ENCODE results near the gene GNB1L.

The GNB1L gene

DNA sequence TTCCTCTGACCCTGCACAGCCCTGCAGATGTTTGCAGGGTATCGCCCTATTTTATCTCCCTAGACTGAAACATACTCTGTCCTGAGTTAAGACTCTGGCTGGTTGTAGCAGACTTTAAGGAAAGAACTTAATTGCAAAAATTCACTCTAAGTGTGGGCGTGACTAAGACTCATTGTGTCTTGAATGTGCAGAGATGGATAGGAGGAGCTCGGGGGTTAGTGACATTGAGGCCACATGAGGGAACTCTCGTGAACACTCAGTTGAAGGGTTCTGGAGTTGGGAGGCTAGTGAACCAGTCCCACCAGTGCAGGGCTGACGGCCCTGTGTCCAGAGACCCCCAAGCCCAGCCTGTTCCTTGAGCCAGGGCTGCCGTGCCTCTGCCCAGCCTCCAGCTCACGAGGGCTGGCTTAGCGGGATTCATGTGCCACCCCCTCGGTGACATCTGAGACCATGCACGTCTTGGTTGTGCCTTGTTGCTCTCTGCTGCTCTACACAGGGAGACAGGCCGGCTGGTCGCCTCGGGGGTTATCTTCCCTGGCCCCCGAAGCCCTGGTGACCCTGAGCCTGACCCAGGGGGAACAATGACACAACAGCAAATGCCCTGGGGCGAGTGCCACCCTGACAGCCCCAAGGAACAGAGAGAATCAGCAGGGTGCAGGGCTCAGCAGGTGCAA, 105.5 kb downstream of the GNB1L start:
- no peak for DNase-seq
- intact Hi-C loops (cut with DNase I), result no loop called here

DNA sequence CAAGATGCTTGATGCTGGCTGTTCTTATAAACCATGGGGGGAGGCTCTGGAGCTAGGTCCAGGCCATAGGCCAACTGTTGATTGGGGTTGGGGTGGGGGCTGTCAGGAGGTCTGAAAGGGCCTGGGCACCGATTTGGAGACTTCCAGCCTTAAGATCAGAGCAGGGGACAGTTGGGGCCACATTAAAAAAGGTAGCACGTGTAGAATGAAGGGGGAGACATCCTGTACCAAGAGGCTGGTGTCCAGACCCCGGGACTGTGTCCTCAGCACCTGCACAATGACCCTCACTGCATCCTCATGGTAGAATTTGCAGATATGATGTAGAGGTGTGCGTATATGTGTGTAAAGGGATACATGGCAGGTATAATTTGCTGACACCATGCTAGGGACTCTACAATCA, 106.5 kb downstream of the GNB1L start:
- no peak for DNase-seq
- intact Hi-C loops (cut with DNase I), result no loop called here

DNA sequence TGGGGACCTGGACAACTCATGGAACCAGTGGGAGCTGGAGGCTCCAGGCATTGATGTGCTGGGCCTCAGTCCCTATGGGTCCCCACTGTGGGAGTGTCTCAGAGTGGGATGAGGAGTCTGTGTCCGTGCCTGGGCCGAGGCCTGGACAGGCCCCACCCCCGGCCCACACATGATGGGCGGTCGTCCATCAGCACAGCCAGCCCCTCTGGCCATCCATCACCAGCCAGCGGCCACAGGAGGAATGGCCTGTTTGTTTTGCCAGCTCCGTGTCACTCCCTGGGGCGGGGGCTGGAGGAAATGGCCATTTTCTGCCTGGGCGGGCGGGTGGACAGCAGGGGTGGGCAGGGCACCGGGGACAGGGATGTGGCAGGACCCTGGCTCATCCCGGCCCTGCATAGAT, 107.1 kb downstream of the GNB1L start:
- intact Hi-C loops (cut with DNase I), result no loop called here
- no peak for DNase-seq

DNA sequence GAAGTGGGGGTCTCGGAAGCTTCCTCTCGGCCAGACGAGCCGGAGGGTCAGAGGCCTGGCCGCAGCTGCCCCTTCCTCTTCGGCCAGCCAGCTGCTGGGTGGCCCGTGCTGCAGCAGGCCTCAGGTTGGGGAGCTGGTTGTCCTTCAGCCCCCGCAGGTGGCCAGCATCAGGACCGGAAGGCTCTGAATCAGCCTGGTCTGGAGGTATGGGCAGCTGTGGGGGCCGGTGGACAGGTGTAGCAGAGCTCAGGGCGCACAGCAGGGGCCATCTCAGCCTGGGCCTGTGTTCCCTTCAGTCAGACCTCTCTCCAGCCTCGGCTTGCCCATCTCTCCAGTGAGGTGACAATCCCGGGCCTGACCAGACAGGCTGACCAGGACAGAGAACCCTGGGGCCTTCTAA, 107.9 kb downstream of the GNB1L start:
- intact Hi-C loops (cut with DNase I), result no loop called here
- no peak for DNase-seq

DNA sequence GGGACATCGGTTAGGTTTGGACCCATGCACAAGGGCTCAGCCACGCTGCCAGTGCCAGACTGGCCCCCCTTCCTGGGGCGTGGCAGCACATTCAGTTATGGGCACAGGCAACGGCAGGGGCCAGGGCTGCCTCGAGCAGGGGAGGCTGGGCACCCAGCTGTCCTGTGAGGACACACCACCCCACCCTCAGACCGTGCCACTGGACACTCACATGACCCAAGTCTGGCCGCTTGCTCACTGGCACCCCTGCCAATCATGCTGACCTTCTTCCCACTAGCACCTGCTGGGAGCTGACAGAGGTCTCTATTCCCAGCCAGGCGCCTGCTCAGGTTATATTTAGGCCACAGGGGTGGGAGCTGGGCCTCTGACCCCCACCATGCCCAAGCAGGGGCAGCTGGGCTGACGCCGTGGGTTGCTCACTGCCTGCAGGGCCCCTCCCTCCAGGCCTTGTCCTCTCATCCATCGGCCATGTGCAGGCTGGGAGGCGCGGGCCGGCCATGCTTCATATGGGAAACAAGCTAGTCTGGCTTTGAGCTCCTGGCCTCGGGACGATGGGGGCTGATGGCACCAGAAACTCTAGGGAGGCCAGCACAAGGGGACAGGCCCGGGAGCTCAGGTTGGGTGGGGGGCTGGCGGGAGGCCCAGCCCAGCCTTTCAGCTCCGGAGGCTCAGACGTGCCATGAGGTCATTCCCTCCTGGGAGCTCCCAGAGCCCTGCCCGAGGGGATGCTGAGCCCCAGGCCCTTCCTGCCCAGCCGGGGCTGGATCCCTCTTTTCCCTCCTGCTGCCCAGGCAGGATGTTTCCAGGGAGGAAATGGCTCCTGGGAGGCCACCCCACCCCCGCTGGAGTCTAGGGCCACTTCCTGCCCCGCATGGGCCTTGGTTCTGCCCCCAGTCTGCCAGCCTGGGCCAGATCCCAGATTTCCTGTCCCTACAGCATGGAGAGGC, 109.2 kb downstream of the GNB1L start:
- intact Hi-C loops (cut with DNase I), result no loop called here
- DNase-seq, result no peak

DNA sequence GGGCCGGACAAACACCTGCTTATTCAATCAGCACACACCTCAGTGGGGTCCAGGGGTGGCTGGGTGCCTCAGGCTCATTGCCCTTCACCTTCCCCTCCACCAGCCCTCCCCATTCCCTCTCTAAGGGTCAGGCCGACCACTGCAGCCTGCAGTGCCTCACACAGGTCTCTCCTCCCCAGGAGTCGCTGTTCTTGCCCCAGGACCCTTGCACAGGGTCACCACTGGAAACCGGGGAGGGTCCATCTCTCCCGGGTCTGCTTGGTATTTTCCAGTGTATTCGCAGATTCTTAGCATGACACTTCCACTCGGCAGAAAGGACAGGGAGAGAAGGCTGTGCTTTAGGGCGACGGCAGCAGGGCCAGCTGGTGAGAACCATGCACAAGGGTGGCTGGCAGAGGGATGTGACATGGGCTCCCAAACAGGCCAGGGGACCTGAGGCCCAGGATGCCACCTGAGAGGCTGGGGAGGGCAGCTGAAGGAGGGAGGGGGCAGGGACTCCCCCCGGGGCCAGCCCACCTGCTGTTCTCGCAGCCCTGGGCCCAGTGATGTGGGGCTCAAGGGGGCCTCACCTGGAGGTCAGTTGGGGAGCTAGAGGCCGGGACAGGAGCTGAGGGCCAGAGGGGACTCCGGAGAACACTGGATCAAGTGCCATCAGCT, 110.2 kb downstream of the GNB1L start:
- DNase-seq, result no peak
- intact Hi-C loops (cut with DNase I), result no loop called here

DNA sequence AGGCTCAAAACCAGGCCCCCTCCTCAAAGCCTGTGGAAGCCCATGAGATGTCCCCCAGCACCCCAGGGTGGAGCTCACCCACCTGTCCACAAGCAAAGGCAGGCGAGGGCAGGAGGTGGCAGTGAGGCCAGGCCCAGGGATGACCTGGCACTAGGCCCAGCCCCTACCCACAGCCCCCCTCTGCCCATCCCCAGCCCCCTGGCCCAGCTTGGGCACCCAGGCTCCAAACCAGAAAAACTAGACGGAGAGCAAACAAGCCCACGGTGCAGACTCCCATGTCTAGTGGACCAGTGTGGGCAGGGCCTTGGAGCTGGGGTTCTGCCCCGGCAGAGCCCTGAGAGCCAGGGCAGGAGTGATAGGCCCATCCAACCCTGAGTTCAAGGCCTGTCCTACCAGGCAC, 111.0 kb downstream of the GNB1L start:
- DNase-seq, result no peak
- intact Hi-C loops (cut with DNase I), result no loop called here

DNA sequence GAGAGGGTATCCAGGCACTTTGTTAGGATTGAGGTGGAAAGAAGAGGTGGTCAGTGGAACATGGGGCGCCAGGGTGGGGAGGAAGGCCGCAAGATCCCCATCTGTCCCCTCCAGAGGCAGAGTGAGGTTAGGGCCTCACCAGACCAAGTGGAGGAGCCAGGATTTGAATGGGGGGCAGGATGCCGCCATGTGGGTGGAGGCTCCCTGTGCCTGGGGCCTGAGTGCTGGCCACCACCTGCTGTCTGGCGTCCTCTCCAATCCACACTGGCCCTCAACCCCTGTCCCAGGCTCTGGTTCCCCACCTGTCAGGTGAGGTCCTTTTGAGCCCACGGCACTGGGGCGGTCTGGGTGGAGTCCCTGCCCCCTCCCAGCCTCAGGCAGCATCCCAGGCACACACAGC, 111.6 kb downstream of the GNB1L start:
- DNase-seq, result no peak
- intact Hi-C loops (cut with DNase I), result no loop called here

DNA sequence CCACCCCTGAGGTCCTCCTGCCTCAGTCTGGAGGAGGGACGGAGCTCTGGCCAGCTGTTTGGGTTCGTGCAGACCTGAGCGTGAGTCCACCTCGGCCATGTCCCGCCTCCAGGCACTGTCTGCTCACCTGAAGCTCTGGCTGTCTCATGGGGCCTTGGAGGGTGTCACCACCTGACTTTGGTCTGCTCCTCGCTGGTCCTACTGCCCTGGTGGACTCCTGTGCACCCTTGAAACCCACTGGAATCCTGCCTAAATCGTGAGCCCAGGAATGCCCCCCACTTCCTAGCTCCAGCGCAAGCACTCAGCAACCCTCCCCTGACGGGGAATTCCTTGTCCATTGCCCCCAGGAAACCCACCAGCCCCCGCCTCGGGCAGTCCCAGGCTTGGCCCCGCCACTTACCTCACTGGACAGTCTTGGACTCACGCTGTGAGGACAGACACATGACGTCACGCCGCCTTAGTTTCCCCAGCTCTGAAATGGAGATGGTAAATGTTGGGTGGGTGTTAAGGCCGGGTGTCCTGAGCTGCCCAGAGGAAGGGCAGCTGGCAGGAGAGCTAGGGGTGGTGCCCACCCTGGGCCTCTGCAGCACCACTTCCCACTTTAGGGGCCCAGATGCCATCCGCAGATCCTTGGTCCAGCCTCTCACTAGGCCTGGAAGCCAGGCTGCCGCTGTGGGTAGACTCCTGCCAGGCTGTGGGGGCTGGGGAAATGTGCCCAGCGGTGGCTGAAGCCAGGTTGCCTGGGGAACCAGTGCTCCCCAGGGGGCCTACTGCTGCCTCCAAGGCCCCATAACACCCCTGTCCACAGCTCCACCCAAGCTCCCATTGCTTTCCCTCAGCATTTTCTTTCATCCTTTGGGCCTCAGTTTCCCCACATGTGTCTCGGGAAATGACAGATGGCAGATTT, 112.3 kb downstream of the GNB1L start:
- no peak for DNase-seq
- intact Hi-C loops (cut with DNase I), result no loop called here

DNA sequence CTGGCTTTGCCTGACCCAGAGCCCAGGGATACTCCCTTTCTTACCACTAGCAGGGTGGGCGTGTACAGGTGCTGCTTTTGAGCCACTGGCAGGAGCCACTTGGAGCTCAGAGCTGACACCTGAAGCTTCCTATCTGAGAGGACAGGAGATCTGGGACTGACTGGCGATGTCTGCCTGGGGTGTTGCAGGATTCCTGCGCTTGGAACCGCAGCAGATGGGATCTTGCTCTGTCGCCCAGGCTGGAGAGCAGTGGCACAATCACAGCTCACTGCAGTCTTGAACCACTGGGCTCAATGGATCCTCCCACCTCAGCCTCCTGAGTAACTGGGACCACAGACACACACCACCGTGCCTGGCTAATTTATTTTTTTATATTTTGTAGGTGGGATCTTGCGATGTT, 113.6 kb downstream of the GNB1L start:
- intact Hi-C loops (cut with DNase I), result no loop called here
- DNase-seq, result no peak

DNA sequence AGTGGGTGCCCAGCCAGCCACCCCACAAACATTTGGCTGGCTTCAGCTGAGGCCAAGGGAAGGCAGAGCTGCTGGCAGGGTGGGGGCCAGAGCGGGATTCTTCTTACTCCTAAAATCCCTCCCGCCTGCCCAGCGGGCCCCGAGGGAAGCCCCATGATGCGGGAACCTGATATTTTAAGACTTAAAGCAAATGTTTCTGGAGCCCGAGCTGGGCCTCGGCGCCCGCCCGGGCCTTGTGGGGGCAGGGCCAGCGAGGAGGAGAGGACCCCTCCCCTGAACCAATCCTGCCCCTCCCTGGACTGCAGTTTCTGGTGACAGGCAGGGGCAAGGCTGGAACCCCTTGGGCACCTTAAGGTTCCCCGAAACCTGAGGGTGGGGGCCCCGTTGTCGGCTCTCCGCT, 114.1 kb downstream of the GNB1L start:
- intact Hi-C loops (cut with DNase I), result no loop called here
- DNase-seq, result no peak

DNA sequence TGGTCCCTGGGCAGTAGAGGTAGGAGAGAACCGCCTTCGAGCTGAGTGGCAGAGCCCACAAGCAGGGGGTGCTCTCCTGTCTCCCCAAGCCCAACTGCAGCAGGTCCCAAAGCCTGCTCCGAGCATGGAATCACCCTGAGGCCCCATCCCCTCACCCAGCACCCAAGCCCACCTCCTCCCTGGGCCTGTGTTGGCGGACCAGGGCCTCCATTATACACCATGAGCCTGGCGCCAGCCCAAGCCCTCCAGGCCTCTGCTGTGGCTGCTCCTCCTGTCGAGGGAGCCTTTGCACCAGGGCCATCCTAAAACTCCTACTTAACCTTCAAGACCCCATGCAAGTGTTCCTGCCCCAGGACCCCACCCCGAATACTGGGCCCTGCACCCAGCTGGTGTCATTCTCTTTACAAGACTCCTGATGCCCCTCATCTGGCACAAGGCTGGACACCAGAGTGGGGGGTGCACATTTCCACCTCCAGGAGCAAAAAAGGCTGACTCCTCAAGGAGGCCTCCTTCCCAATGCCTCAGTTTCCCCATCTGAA, 114.7 kb downstream of the GNB1L start:
- no peak for DNase-seq
- intact Hi-C loops (cut with DNase I), result no loop called here

DNA sequence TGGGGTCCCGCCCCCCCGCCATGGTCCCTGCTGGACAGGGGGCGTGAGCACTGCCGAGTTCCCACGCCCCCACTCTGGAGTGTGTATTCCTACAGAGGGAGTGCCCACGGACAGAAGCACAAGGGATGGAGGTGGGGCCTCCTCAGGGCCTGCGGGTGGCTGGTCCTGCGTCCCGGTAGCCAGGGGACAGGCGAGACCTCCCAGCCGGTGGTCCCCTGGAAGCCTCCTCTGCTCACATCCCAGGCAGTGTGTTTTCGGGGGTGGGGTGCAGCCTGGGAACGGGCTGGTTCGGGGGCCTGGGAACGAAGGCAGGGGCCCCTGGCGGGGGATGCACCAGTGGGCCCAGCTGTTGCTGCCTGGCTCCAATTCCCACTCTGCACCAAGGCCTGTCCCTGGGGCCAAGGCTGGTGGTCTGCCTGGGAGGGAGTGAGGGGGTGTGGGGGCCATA, 115.2 kb downstream of the GNB1L start:
- intact Hi-C loops (cut with DNase I), result no loop called here
- DNase-seq, result no peak

DNA sequence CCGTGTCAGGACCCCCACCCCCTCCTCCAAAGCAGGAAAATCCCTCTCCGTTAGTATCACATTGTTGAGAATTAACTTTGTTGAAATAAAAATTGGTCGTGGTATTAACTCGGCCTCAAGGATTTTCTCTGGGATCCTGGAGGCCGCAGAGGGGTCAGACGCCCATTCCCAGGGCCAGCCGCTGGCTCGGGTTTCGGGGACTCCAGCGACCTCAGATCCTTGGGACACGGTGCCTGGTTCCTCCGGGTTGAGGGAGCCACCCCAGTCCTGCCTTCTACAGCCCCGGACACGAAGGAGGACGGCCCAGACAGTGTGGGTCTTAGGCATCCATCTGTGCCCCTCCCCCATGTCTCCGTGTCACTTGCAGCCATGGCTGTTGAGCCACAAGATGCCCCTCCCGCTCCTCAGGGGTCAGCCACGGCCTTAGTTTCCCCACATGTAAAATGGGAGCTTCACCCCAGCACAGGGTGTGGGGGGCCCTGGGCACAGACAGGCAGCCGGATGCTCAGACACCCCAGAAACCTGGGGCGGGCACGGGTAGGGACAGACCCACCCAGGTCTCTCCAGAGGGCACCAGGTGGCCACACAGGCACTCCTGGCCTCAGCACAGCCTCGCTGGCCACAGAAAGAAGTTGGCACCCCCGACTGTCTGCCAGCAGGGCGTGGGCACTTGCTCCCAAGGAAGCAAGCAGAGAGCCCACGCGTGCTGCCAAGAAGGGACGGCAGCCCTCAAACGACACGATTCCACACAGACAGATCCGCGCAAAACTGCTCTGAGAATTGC, 115.8 kb downstream of the GNB1L start:
- intact Hi-C loops (cut with DNase I), result no loop called here
- DNase-seq, result no peak

DNA sequence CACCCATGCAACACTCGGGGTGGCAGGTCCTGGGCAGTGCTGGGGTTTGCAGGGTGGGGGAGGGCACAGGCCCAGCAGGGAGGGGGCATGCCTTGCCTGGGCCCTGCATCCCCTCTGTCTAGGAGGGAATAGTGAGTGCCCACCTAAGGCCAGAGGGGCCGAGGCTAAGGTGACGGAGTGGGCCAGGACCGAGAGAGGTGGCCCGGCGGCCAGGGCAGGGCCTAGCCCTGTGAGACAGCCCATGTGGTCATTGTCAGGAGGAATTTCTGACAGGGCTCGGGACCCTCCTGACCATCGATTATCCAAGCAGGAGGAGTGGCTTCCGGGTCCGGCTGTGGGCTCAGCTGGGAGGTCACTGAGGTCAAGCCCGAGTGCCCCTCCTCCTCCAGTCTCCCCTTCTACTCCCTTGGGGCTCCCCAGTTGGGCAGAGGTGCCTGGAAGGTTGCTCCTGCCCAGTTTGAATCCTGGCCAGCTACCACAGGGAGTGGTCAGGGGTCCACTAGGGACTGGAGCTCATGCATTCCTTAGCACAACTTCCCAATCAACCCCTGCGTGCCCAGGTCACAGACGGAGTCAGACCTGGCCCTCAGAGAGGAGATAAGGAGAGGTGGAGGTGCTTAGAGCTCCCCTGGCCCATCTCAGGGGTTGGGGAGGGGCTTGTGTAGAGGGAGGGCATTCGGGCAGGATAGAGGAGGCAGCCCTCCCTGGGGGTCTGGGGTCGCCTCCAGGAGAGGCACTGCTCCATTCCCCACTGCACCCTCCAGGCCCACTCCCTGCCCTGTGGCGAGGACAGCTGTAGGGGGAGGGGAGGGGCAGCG, 116.6 kb downstream of the GNB1L start:
- DNase-seq, result no peak
- intact Hi-C loops (cut with DNase I), result no loop called here

DNA sequence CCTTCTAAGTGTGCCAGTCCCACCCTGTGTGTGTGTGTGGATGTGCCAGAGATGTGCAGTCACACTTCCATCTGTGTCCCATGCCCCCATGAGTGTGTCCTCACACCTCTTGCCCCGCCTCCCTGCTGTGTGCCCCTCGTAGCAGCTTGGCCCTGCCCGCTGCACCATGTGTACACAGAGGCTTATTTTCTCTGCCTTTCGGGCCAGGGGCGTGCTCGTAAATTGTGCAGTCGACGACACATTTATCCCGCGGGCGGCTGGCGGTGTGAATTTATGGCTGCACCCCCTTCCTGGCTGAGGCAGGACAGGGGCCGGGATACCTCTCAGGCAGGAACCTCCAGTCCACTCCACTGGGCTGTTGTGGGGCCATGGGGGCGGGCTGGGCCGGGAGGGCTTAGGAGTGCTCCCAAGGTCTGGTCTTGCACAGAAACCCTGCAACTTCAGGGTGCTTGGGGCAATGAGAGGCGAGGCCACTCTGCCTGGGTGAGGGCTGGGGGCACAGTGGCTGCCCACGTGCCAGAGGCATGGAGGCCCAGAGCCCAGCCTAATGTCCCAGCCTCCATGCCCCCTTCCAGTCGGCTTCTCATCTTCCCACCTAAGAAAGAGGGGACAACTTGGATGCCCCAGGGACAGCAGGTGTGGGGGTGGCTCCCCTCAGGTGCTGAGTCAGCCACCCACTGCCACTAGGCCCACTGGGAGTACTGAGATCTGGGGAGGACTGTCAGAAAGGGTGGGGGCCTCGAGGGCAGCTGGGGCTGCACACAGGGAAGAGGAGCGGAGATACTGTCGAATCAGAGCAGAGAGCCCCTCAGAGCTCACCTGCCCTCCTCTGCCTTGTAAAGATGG, 118.8 kb downstream of the GNB1L start:
- no peak for DNase-seq
- intact Hi-C loops (cut with DNase I), result no loop called here

DNA sequence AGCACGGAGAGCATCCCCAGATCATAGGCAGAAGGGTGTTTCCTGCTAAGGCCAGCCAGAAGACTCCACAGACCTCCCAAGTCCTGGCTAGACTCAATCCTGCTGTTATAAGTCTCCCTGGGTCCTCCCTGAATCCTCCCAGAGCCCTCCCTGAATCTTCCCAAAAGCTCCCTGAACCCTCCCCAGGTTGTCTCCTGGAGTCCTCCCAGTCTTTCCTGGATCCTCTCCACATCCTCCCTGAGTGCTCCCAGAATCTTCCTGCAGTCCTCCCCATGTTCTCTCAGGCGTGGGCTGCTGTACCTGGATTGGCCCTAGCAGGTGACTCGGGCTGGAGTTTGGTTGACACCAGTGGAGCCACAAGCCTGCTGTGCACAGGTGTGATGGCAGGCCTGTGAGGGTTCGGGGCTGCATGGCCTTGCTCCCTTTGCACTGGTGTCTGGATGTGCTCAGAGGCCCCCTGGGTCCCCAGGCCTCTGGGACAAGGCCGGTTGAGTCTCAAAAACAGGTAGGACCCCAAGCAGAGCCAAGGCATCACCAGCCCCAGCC, 119.8 kb downstream of the GNB1L start:
- DNase-seq, result no peak
- intact Hi-C loops (cut with DNase I), result no loop called here
